Smooth muscle cell (in vitro differentiated cells): Measurements from ENCODE around the gene DGAT2L6. TPM values are rescaled to one million over a fixed set of nuclear protein-coding genes. Genes with fewer than 3 reads are reported as not detected.

Source experiments
- DNase-seq: peaks from one replicate; lab custom pipeline; 2025; ENCODE audit not compliant: unreplicated experiment; lab: John Stamatoyannopoulos, UW
- H2AFZ ChIP-seq: fragments of 200-600 bp; sonication (generic); 2 replicates; pipeline ENCODE4 v1.6.0; 2016; ENCODE audit warnings: antibody characterized with exemption, low read depth, mild to moderate bottlenecking
- H3F3A ChIP-seq: fragments of 200-600 bp; sonication (generic); 2 replicates; pipeline ENCODE4 v1.6.0; 2017; ENCODE audit warnings: antibody characterized with exemption, low read depth
- H3K27ac ChIP-seq: fragments of 200-600 bp; sonication (generic); 2 replicates; pipeline ENCODE4 v1.5.1; 2016; ENCODE audit warnings: low read depth, mild to moderate bottlenecking
- H3K27me3 ChIP-seq: fragments of 200-600 bp; sonication (generic); 2 replicates; pipeline ENCODE4 v1.6.1; 2016; ENCODE audit warnings: low read depth, mild to moderate bottlenecking
- H3K36me3 ChIP-seq: fragments of 200-600 bp; sonication (generic); 2 replicates; pipeline ENCODE4 v1.5.1; 2016; ENCODE audit warnings: low read depth
- H3K4me1 ChIP-seq: fragments of 200-600 bp; sonication (generic); 2 replicates; pipeline ENCODE4 v1.5.1; 2016; ENCODE audit warnings: low read depth
- H3K4me2 ChIP-seq: fragments of 200-600 bp; sonication (generic); 2 replicates; pipeline ENCODE4 v1.6.0; 2016; ENCODE audit warnings: mild to moderate bottlenecking
- H3K4me3 ChIP-seq: fragments of 200-600 bp; sonication (generic); 2 replicates; pipeline ENCODE4 v1.5.1; 2016; ENCODE audit warnings: mild to moderate bottlenecking
- H3K79me2 ChIP-seq: fragments of 200-600 bp; sonication (generic); 2 replicates; pipeline ENCODE4 v1.6.0; 2016; ENCODE audit warnings: low read depth, mild to moderate bottlenecking
- H3K9ac ChIP-seq: fragments of 200-600 bp; sonication (generic); 2 replicates; pipeline ENCODE4 v1.6.0; 2016; ENCODE audit warnings: low read depth
- H3K9me3 ChIP-seq: fragments of 200-600 bp; sonication (generic); replicated peaks from 2 replicates; pipeline ENCODE4 v1.5.1; 2016; ENCODE audit warnings: low read depth
- H4K20me1 ChIP-seq: fragments of 200-600 bp; sonication (generic); 2 replicates; pipeline ENCODE4 v1.6.0; 2016; ENCODE audit warnings: low read depth
- CTCF ChIP-seq: fragments of 200-600 bp; sonication (generic); IDR thresholded peaks from 2 replicates; pipeline ENCODE4 v1.5.1; 2017; ENCODE audit warnings: borderline replicate concordance, mild to moderate bottlenecking, antibody characterized with exemption; ENCODE audit not compliant: insufficient read depth, poor library complexity, severe bottlenecking
- WGBS: methylation state at CpG from one replicate; pipeline ENCODE4 v1.1.7; 2016; ENCODE audit warnings: low lambda C conversion rate; 5-methylcytosine and 5-hydroxymethylcytosine counted together
- polyA plus RNA-seq: library from polyadenylated mRNA; unstranded; fragments of >200 nt; fragmentation: Nextera tagmentation; extraction: Ambion mirVana; gene quantifications from 2 replicates; pipeline ENCODE4 v1.2.1, GENCODE V29; 2016
- total RNA-seq: library from RNA; depleted of rRNA; stranded (reverse); fragments of >200 nt; gene quantifications from 2 replicates; pipeline ENCODE4 v1.2.3, GENCODE V29; 2014

Gene DGAT2L6
- total and polyA plus RNA-seq, 2 experiments from 2014 or later: not detected

- no peak overlapping the region for H3K9ac ChIP-seq
- DNase-seq: no peak
- WGBS: 91% methylated on average over 2 of the region's 2 CpGs
- no peak overlapping the region for H3K27ac ChIP-seq
- H3K79me2 ChIP-seq: peaks cover 4% of the 10 kb centered on the region
- no peaks in the 10 kb centered on the region for H4K20me1 ChIP-seq
- no peaks in the 10 kb centered on the region for H3K9me3 ChIP-seq
- H3K36me3 ChIP-seq: no peaks in the 10 kb centered on the region
- no peaks in the 10 kb centered on the region for H3K27me3 ChIP-seq
- no peaks in the 10 kb centered on the region for H3F3A ChIP-seq
- no peak overlapping the region for H2AFZ ChIP-seq
- H3K4me1 ChIP-seq: no peaks in the 10 kb centered on the region
- no peak overlapping the region for H3K4me3 ChIP-seq
- no peak for TF ChIP-seq CTCF
- H3K4me2 ChIP-seq: no peak overlapping the region
These were observed 38.7 kb upstream of the DGAT2L6 start for GRCh38 chrX:70138622-70139021.

GRCh38 chrX:70139736-70140135, 37.5 kb upstream of the DGAT2L6 start:
- WGBS: 75% methylated on average over 3 of the region's 3 CpGs
- Histone ChIP-seq H3F3A (no peaks in the 10 kb centered on the region), H2AFZ (no peak overlapping the region), H3K4me1 (no peaks in the 10 kb centered on the region), H3K4me2 (no peak overlapping the region), H3K27me3 (no peaks in the 10 kb centered on the region), H3K27ac (no peak overlapping the region), H4K20me1 (no peaks in the 10 kb centered on the region), H3K9me3 (no peaks in the 10 kb centered on the region), H3K36me3 (no peaks in the 10 kb centered on the region), H3K4me3 (no peak overlapping the region), H3K79me2 (no peaks in the 10 kb centered on the region), H3K9ac (no peak overlapping the region)
- TF ChIP-seq CTCF: no peak
- no peak for DNase-seq

- H3K36me3 ChIP-seq: no peaks in the 10 kb centered on the region
- no peaks in the 10 kb centered on the region for H3K79me2 ChIP-seq
- H3K27ac ChIP-seq: no peak overlapping the region
- H3F3A ChIP-seq: no peaks in the 10 kb centered on the region
- WGBS: 69% methylated on average over 2 of the region's 2 CpGs
- no peaks in the 10 kb centered on the region for H3K9me3 ChIP-seq
- no peaks in the 10 kb centered on the region for H3K27me3 ChIP-seq
- H3K4me1 ChIP-seq: no peaks in the 10 kb centered on the region
- no peak overlapping the region for H3K4me3 ChIP-seq
- no peak overlapping the region for H3K4me2 ChIP-seq
- no peak overlapping the region for H2AFZ ChIP-seq
- no peaks in the 10 kb centered on the region for H4K20me1 ChIP-seq
- H3K9ac ChIP-seq: no peak overlapping the region
- no peak for TF ChIP-seq CTCF
- no peak for DNase-seq
These were observed 35.9 kb upstream of the DGAT2L6 start for GRCh38 chrX:70141373-70141772.
